ENCODE data around the gene TSHR. TPM values are rescaled to one million over a fixed set of nuclear protein-coding genes. Genes with fewer than 3 reads are reported as not detected.

Gene TSHR
- total RNA-seq, 1 experiment from 2014 or later, result not detected

DNA sequence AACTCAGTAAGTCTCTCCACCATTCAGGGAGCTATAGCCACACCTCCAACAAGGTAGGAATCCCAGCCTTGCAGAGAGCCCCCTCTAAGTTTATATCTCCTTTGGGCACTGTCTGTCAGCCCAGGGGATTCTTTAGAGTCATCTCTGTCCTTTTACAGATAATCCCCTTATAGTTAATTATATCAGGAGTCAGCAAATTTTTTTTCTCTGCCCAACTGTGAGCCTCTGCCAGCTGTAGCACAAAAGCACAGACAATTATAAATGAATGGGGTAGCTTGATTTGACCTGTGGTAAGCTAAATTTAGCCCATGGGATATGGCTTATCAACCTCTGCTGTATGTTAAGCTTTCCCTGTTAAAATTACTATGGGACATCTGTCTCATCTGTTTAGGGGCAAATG, 22.1 kb upstream of the TSHR start:
- POLR2A ChIA-PET, result interaction anchor here (1.3 kb wide), 1 partner anchor 8 kb away, joined by 5 read pairs; the partner anchor contains the start of gene CEP128
- no peak for DNase-seq (ENCODE audit: low spot score)
- CTCF ChIA-PET, result interaction anchor here (0.7 to 1.4 kb wide), 2 partner anchors 8 to 54 kb away, joined by 3 to 4 read pairs; partner anchors contain the start of gene CEP128
- Mint-ChIP-seq H3K9me3 (peaks cover 4% of the 10 kb centered on the region; the same call in 1 of the 2 replicates), H3K4me1 (no peaks in the 10 kb centered on the region), H3K27ac (no peak overlapping the region), H3K36me3 (no peaks in the 10 kb centered on the region; the same call in 1 of the 2 replicates), H3K4me3 (no peak overlapping the region), H3K27me3 (ENCODE audit: low read depth) (no peaks in the 10 kb centered on the region)
- TF ChIP-seq SMAD4 (CRISPR knock-in tag; IDR thresholded peaks at IDR 0.05) (no peak), SMAD3 (CRISPR knock-in tag; IDR thresholded peaks at IDR 0.05; ENCODE audit: borderline replicate concordance) (no peak), TP53 (CRISPR knock-in tag; IDR thresholded peaks at IDR 0.05) (no peak), ZNF671 (CRISPR knock-in tag; IDR thresholded peaks at IDR 0.05) (no peak), FOXP1 (CRISPR knock-in tag; IDR thresholded peaks at IDR 0.05; ENCODE audit: borderline replicate concordance) (no peak)
- TF ChIP-seq, protein P1, sequence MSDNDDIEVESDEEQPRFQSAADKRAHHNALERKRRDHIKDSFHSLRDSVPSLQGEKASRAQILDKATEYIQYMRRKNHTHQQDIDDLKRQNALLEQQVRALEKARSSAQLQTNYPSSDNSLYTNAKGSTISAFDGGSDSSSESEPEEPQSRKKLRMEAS (CRISPR knock-in tag; IDR thresholded peaks at IDR 0.05), result no peak
- TF ChIP-seq, protein P2, sequence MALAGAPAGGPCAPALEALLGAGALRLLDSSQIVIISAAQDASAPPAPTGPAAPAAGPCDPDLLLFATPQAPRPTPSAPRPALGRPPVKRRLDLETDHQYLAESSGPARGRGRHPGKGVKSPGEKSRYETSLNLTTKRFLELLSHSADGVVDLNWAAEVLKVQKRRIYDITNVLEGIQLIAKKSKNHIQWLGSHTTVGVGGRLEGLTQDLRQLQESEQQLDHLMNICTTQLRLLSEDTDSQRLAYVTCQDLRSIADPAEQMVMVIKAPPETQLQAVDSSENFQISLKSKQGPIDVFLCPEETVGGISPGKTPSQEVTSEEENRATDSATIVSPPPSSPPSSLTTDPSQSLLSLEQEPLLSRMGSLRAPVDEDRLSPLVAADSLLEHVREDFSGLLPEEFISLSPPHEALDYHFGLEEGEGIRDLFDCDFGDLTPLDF (CRISPR knock-in tag; IDR thresholded peaks at IDR 0.05), result no peak
- TF ChIP-seq, protein P3, sequence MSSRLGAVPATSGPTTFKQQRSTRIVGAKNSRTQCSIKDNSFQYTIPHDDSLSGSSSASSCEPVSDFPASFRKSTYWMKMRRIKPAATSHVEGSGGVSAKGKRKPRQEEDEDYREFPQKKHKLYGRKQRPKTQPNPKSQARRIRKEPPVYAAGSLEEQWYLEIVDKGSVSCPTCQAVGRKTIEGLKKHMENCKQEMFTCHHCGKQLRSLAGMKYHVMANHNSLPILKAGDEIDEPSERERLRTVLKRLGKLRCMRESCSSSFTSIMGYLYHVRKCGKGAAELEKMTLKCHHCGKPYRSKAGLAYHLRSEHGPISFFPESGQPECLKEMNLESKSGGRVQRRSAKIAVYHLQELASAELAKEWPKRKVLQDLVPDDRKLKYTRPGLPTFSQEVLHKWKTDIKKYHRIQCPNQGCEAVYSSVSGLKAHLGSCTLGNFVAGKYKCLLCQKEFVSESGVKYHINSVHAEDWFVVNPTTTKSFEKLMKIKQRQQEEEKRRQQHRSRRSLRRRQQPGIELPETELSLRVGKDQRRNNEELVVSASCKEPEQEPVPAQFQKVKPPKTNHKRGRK (CRISPR knock-in tag; IDR thresholded peaks at IDR 0.05; ENCODE audit: borderline replicate concordance), result no peak
- TF ChIP-seq, protein P4, sequence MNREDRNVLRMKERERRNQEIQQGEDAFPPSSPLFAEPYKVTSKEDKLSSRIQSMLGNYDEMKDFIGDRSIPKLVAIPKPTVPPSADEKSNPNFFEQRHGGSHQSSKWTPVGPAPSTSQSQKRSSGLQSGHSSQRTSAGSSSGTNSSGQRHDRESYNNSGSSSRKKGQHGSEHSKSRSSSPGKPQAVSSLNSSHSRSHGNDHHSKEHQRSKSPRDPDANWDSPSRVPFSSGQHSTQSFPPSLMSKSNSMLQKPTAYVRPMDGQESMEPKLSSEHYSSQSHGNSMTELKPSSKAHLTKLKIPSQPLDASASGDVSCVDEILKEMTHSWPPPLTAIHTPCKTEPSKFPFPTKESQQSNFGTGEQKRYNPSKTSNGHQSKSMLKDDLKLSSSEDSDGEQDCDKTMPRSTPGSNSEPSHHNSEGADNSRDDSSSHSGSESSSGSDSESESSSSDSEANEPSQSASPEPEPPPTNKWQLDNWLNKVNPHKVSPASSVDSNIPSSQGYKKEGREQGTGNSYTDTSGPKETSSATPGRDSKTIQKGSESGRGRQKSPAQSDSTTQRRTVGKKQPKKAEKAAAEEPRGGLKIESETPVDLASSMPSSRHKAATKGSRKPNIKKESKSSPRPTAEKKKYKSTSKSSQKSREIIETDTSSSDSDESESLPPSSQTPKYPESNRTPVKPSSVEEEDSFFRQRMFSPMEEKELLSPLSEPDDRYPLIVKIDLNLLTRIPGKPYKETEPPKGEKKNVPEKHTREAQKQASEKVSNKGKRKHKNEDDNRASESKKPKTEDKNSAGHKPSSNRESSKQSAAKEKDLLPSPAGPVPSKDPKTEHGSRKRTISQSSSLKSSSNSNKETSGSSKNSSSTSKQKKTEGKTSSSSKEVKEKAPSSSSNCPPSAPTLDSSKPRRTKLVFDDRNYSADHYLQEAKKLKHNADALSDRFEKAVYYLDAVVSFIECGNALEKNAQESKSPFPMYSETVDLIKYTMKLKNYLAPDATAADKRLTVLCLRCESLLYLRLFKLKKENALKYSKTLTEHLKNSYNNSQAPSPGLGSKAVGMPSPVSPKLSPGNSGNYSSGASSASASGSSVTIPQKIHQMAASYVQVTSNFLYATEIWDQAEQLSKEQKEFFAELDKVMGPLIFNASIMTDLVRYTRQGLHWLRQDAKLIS (CRISPR knock-in tag; IDR thresholded peaks at IDR 0.05; ENCODE audit: borderline replicate concordance), result no peak
- TF ChIP-seq, protein P5, sequence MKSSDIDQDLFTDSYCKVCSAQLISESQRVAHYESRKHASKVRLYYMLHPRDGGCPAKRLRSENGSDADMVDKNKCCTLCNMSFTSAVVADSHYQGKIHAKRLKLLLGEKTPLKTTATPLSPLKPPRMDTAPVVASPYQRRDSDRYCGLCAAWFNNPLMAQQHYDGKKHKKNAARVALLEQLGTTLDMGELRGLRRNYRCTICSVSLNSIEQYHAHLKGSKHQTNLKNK (CRISPR knock-in tag; IDR thresholded peaks at IDR 0.05), result no peak
- ATAC-seq, result no peak

GRCh38 chr14:80933686-80934085, 21.7 kb upstream of the TSHR start:
- H3K27me3 Mint-ChIP-seq (ENCODE audit: low read depth), result no peaks in the 10 kb centered on the region
- no peak overlapping the region for H3K27ac Mint-ChIP-seq
- ChIA-PET POLR2A (interaction anchor here (1.3 kb wide), 1 partner anchor 8 kb away, joined by 5 read pairs; the partner anchor contains the start of gene CEP128), CTCF (interaction anchor here (0.7 to 1.4 kb wide), 2 partner anchors 8 to 54 kb away, joined by 3 to 4 read pairs; partner anchors contain the start of gene CEP128)
- ATAC-seq, result no peak
- H3K36me3 Mint-ChIP-seq, result no peaks in the 10 kb centered on the region; the same call in 1 of the 2 replicates
- no peak for DNase-seq (ENCODE audit: low spot score)
- peaks cover 4% of the 10 kb centered on the region; the same call in 1 of the 2 replicates for H3K9me3 Mint-ChIP-seq
- H3K4me3 Mint-ChIP-seq, result no peak overlapping the region
- H3K4me1 Mint-ChIP-seq, result no peaks in the 10 kb centered on the region
- TF ChIP-seq, protein P6, sequence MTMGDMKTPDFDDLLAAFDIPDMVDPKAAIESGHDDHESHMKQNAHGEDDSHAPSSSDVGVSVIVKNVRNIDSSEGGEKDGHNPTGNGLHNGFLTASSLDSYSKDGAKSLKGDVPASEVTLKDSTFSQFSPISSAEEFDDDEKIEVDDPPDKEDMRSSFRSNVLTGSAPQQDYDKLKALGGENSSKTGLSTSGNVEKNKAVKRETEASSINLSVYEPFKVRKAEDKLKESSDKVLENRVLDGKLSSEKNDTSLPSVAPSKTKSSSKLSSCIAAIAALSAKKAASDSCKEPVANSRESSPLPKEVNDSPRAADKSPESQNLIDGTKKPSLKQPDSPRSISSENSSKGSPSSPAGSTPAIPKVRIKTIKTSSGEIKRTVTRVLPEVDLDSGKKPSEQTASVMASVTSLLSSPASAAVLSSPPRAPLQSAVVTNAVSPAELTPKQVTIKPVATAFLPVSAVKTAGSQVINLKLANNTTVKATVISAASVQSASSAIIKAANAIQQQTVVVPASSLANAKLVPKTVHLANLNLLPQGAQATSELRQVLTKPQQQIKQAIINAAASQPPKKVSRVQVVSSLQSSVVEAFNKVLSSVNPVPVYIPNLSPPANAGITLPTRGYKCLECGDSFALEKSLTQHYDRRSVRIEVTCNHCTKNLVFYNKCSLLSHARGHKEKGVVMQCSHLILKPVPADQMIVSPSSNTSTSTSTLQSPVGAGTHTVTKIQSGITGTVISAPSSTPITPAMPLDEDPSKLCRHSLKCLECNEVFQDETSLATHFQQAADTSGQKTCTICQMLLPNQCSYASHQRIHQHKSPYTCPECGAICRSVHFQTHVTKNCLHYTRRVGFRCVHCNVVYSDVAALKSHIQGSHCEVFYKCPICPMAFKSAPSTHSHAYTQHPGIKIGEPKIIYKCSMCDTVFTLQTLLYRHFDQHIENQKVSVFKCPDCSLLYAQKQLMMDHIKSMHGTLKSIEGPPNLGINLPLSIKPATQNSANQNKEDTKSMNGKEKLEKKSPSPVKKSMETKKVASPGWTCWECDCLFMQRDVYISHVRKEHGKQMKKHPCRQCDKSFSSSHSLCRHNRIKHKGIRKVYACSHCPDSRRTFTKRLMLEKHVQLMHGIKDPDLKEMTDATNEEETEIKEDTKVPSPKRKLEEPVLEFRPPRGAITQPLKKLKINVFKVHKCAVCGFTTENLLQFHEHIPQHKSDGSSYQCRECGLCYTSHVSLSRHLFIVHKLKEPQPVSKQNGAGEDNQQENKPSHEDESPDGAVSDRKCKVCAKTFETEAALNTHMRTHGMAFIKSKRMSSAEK (CRISPR knock-in tag; IDR thresholded peaks at IDR 0.05; ENCODE audit: borderline replicate concordance), result no peak
- TF ChIP-seq ATF3 (CRISPR knock-in tag; conservative IDR thresholded peaks at IDR 0.05), result no peak
- TF ChIP-seq ZNF232 (CRISPR knock-in tag; IDR thresholded peaks at IDR 0.05), result no peak
- TF ChIP-seq, protein P7, sequence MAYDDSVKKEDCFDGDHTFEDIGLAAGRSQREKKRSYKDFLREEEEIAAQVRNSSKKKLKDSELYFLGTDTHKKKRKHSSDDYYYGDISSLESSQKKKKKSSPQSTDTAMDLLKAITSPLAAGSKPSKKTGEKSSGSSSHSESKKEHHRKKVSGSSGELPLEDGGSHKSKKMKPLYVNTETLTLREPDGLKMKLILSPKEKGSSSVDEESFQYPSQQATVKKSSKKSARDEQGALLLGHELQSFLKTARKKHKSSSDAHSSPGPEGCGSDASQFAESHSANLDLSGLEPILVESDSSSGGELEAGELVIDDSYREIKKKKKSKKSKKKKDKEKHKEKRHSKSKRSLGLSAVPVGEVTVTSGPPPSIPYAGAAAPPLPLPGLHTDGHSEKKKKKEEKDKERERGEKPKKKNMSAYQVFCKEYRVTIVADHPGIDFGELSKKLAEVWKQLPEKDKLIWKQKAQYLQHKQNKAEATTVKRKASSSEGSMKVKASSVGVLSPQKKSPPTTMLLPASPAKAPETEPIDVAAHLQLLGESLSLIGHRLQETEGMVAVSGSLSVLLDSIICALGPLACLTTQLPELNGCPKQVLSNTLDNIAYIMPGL (CRISPR knock-in tag; IDR thresholded peaks at IDR 0.05), result no peak
- no peak for TF ChIP-seq ATF1 (CRISPR knock-in tag; IDR thresholded peaks at IDR 0.05)
- TF ChIP-seq IRF2 (CRISPR knock-in tag; IDR thresholded peaks at IDR 0.05; ENCODE audit: borderline replicate concordance, low read depth), result no peak
- no peak for TF ChIP-seq JAZF1 (CRISPR knock-in tag; IDR thresholded peaks at IDR 0.05)
- TF ChIP-seq NR3C1 (CRISPR knock-in tag; conservative IDR thresholded peaks at IDR 0.05; ENCODE audit: low read depth), result no peak
- no peak for TF ChIP-seq PRRX2 (CRISPR knock-in tag; IDR thresholded peaks at IDR 0.05)
- no peak for TF ChIP-seq CREB1 (CRISPR knock-in tag; IDR thresholded peaks at IDR 0.05)
